Muscle of leg (tissue), 11 donors: ENCODE data around the gene TUB. TPM values are rescaled to one million over a fixed set of nuclear protein-coding genes. Genes with fewer than 3 reads are reported as not detected.

Experiments used
- DNase-seq: peaks from one replicate; pipeline ENCODE4 v3.0.0; 2013
- H3K27ac ChIP-seq: one replicate; pipeline ENCODE4 v1.5.1; 2013; ENCODE audit warnings: mild to moderate bottlenecking, low read length, control low read depth
- H3K27me3 ChIP-seq: one replicate; pipeline ENCODE4 v1.6.1; 2013; ENCODE audit warnings: low read length; ENCODE audit not compliant: control insufficient read depth, insufficient read depth
- H3K36me3 ChIP-seq: one replicate; pipeline ENCODE4 v1.6.1; 2013; ENCODE audit warnings: low read length; ENCODE audit not compliant: control insufficient read depth, insufficient read depth
- H3K4me1 ChIP-seq: one replicate; pipeline ENCODE4 v1.6.1; 2013; ENCODE audit warnings: low read length; ENCODE audit not compliant: control insufficient read depth, insufficient read depth
- H3K4me3 ChIP-seq: one replicate; pipeline ENCODE4 v1.5.1; 2013; ENCODE audit warnings: low read length, control low read depth
- H3K9me3 ChIP-seq: replicated peaks from 2 replicates; pipeline ENCODE4 v1.6.1; 2013; ENCODE audit warnings: low read depth, low read length; ENCODE audit not compliant: control insufficient read depth
- WGBS: methylation state at CpG from one replicate; pipeline ENCODE4 v1.1.5; 2013; ENCODE audit warnings: missing lambda C conversion rate; ENCODE audit not compliant: insufficient coverage; 5-methylcytosine and 5-hydroxymethylcytosine counted together
- polyA plus RNA-seq, 8 donors: library from polyadenylated mRNA; unstranded; fragments of 120-200 nt; gene quantifications; one replicate each; pipeline versions ENCODE4 v1.2.1 to v1.2.3, GENCODE V29; 2013; ENCODE audit warnings: inconsistent platforms in 1 of 8, low replicate concordance in 1 of 8; ENCODE audit not compliant: insufficient read length in 8 of 8, insufficient read depth in 1 of 8
- total RNA-seq: library from RNA; stranded (reverse); fragments of 120-200 nt; gene quantifications from one replicate; pipeline ENCODE4 v1.2.4, GENCODE V29; 2013

TUB gene
- total and polyA plus RNA-seq, 9 donors, result 9.5 to 20.3 (median 15.4) TPM

- no peak for DNase-seq
- Histone ChIP-seq H3K9me3 (no peaks in the 10 kb centered on the region), H3K27me3 (no peaks in the 10 kb centered on the region), H3K4me1 (peaks cover 4% of the 10 kb centered on the region), H3K27ac (peak overlapping the region; percentile 21), H3K4me3 (no peak overlapping the region), H3K36me3 (peaks cover 55% of the 10 kb centered on the region)
- WGBS, result 92% methylated on average over 1 of the region's 2 CpGs
Observed at GRCh38 chr11:8097926-8098325, 16.9 kb downstream of the TUB start.

GRCh38 chr11:8098361-8098760 lies 17.4 kb downstream of the TUB start:
- DNase-seq, result no peak
- 64% methylated on average over 2 of the region's 4 CpGs for WGBS

GRCh38 chr11:8098879-8099278 lies 17.9 kb downstream of the TUB start:
- WGBS, result 40% methylated on average over 1 of the region's 6 CpGs
- Histone ChIP-seq H3K4me3 (no peak overlapping the region), H3K9me3 (no peaks in the 10 kb centered on the region), H3K4me1 (peaks cover 4% of the 10 kb centered on the region), H3K36me3 (peaks cover 57% of the 10 kb centered on the region), H3K27me3 (no peaks in the 10 kb centered on the region), H3K27ac (no peak overlapping the region)
- no peak for DNase-seq

More at GRCh38 chr11:8098361-8098760, 17.4 kb downstream of the TUB start:
- Histone ChIP-seq H3K36me3 (peaks cover 57% of the 10 kb centered on the region), H3K9me3 (no peaks in the 10 kb centered on the region), H3K27me3 (no peaks in the 10 kb centered on the region), H3K4me1 (peaks cover 4% of the 10 kb centered on the region), H3K27ac (no peak overlapping the region), H3K4me3 (no peak overlapping the region)

GRCh38 chr11:8099291-8099899 lies 18.4 kb downstream of the TUB start:
- peak; percentile 76 for DNase-seq
- H3K9me3 ChIP-seq, result no peaks in the 10 kb centered on the region
- no peak overlapping the region for H3K4me3 ChIP-seq
- WGBS, result 84% methylated on average over 2 of the region's 3 CpGs
- H3K27me3 ChIP-seq, result no peaks in the 10 kb centered on the region
- peaks cover 4% of the 10 kb centered on the region for H3K4me1 ChIP-seq
- H3K27ac ChIP-seq, result no peak overlapping the region
- H3K36me3 ChIP-seq, result peaks cover 53% of the 10 kb centered on the region

- Histone ChIP-seq H3K4me3 (no peak overlapping the region), H3K9me3 (no peaks in the 10 kb centered on the region), H3K4me1 (peaks cover 4% of the 10 kb centered on the region), H3K27me3 (no peaks in the 10 kb centered on the region), H3K27ac (no peak overlapping the region), H3K36me3 (peaks cover 46% of the 10 kb centered on the region)
- no peak for DNase-seq
- 85% methylated on average over 11 of the region's 14 CpGs for WGBS
Observed at GRCh38 chr11:8100158-8100557, 19.1 kb downstream of the TUB start.

GRCh38 chr11:8100605-8101004 lies 19.6 kb downstream of the TUB start:
- peaks cover 3% of the 10 kb centered on the region for H3K4me1 ChIP-seq
- no peak overlapping the region for H3K4me3 ChIP-seq
- H3K27ac ChIP-seq, result no peak overlapping the region
- H3K27me3 ChIP-seq, result no peaks in the 10 kb centered on the region
- 90% methylated on average over 5 of the region's 8 CpGs for WGBS
- H3K9me3 ChIP-seq, result no peaks in the 10 kb centered on the region
- DNase-seq, result no peak
- H3K36me3 ChIP-seq, result peaks cover 47% of the 10 kb centered on the region

- Histone ChIP-seq H3K36me3 (peaks cover 48% of the 10 kb centered on the region), H3K9me3 (no peaks in the 10 kb centered on the region), H3K4me3 (no peak overlapping the region), H3K27ac (no peak overlapping the region), H3K4me1 (peaks cover 3% of the 10 kb centered on the region), H3K27me3 (no peaks in the 10 kb centered on the region)
- no peak for DNase-seq
- WGBS, result 96% methylated on average over 9 of the region's 11 CpGs
Observed at GRCh38 chr11:8101421-8101820, 20.4 kb downstream of the TUB start.

- Histone ChIP-seq H3K36me3 (peaks cover 45% of the 10 kb centered on the region), H3K9me3 (no peaks in the 10 kb centered on the region), H3K27ac (no peak overlapping the region), H3K4me3 (no peak overlapping the region), H3K27me3 (no peaks in the 10 kb centered on the region), H3K4me1 (peaks cover 3% of the 10 kb centered on the region)
- no peak for DNase-seq
Observed at GRCh38 chr11:8102296-8102915, 21.4 kb downstream of the TUB start.

GRCh38 chr11:8102965-8103364 lies 22.0 kb downstream of the TUB start:
- WGBS, result 80% methylated on average over 6 of the region's 7 CpGs
- peaks cover 45% of the 10 kb centered on the region for H3K36me3 ChIP-seq
- no peak for DNase-seq

GRCh38 chr11:8103909-8104308 lies 22.9 kb downstream of the TUB start:
- Histone ChIP-seq H3K27ac (no peak overlapping the region), H3K9me3 (no peaks in the 10 kb centered on the region), H3K27me3 (no peaks in the 10 kb centered on the region), H3K36me3 (peaks cover 40% of the 10 kb centered on the region), H3K4me3 (no peak overlapping the region), H3K4me1 (no peaks in the 10 kb centered on the region)
- no CpG with 5 or more reads among the region's 2 CpGs for WGBS
- no peak for DNase-seq

More at GRCh38 chr11:8102965-8103364, 22.0 kb downstream of the TUB start:
- Histone ChIP-seq H3K27ac (no peak overlapping the region), H3K4me3 (no peak overlapping the region), H3K9me3 (no peaks in the 10 kb centered on the region), H3K4me1 (peaks cover under 1% of the 10 kb centered on the region), H3K27me3 (no peaks in the 10 kb centered on the region)
